Measurements from ENCODE around the gene ELMOD2.

Gene ELMOD2

DNA sequence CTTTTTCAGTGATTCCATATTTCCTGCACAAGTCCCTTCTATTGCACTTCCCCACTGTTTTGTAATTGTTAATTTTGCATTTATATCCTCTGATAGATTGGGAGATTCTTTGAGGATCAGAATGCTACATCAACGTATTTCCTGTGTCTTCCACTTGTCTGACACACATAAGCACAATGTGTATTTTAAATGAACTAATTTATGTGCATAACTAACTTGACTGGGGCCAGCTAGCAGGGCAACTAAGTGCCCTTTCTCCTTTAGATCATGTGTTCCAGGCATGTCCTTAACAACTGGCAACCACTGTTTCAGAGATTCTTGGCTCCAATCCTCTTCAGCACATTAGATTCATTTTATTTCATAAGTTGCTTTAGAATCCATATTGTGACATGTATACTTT, 60.5 kb downstream of the ELMOD2 start:
- no peak for DNase-seq

DNA sequence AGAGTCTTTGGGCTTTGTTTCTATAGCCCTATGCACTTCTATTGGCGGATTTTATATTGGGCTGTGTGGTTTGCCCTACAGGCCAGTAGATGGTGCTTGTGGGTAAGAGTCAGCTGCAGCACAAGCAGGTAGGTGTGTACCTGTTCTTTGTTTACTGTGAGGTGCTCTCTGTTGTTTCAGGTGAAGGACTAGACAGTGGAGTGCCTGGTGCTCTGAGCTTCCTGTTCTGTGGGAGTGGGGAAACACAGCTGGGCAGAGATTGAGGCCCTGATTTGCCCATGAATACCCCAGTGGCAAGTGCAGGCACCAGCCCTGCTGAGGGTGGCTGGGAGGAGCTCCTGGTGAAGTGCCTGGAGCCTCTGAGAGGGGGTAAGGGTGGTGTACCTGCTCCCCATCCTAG, 71.1 kb downstream of the ELMOD2 start:
- DNase-seq: no peak

DNA sequence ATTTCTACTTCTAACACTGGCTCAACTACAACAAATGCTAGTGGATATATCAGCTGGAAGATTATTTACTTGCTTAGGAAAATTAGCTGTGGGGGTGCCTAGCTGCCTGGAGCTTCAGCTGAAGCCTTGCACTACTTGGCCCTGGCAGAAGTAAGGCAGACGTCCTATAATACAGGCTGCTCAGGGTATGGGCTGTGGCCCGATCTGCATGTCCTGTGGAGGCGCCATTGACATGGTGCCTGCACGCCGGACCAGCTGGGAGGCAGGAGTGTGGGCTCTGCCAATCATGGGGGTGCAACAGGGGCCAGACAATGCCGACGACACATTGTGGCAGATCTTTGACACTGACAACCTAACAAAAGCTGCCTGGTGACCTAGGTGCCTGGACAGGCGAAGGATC, 76.4 kb downstream of the ELMOD2 start:
- DNase-seq: no peak

DNA sequence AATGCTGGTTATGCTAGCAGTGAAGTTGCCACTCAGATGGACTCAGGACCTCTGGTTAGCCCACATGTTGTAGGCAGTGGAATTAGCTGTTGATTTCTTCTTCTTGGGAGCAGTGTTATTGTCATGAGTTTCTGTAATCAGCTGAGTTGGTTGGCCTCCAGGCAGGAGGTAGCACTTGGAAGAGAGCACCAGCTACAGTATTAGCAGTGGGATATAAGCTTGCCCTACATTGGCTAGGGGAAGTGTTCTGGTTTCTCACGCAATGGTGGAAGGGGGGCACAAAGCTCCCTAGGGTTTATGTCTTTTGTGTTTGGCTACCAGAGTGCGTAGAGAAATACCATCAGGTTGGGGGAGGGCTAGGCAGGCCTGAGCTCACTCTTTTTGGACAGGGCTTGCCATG, 78.7 kb downstream of the ELMOD2 start:
- DNase-seq: no peak

DNA sequence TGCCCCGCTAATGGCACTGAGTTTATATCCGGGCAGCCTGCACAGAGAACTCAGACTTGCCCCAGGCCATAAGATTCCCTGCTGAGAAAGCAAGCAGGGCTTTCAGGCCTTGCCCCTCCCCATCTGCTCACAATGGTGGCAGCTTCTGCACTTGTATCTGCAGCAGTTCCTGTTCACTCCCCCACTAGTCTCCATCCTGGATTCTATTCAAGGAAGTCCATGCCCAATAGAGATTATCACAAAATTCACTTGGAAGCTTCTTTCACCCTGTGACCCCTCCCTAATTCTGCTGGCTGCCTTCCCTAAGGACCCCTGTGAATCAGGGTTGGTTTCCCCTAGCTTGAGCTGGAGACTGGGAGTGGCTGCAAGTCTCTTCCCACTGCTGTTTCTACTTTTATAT, 79.3 kb downstream of the ELMOD2 start:
- no peak for DNase-seq
